ENCODE results near the gene WNT9A. TPM values are rescaled to one million over a fixed set of nuclear protein-coding genes. Genes with fewer than 3 reads are reported as not detected.
"Not testable (repeated sequence)": the region's sequence is repeated elsewhere in the genome, so short reads cannot be mapped to it uniquely, and the experiment has no call there.

The WNT9A gene
- under 1 TPM; 0.07 to 0.12 TPM for total RNA-seq

- no peaks in the 10 kb centered on the region for H3K9me3 Mint-ChIP-seq
- H3K4me1 Mint-ChIP-seq (ENCODE audit: low read depth): peaks cover 6% of the 10 kb centered on the region
- H3K27me3 Mint-ChIP-seq: peaks cover 15% of the 10 kb centered on the region
- POLR2A ChIA-PET: interaction anchor here (0.6 kb wide), 1 partner anchor 63 kb away, joined by 3 read pairs; no protein-coding TSS in a partner anchor
- CTCF ChIA-PET: interaction anchor here (0.6 to 8.2 kb wide), 4 partner anchors 15 to 540 kb away, joined by 3 to 106 read pairs (median 4); no protein-coding TSS in a partner anchor
- H3K4me3 Mint-ChIP-seq: peak within 1 kb of the TSS; percentile 68
- H3K36me3 Mint-ChIP-seq: no peaks in the 10 kb centered on the region
- intact Hi-C loops (cut with micrococcal nuclease): loop anchor here (2.0 kb wide), 1 partner anchor 467 kb away; no protein-coding TSS in a partner anchor
- no peak for DNase-seq
- no peak within 1 kb of the TSS for H3K27ac Mint-ChIP-seq
Measured at GRCh38 chr1:227947676-227948492, at the start of gene WNT9A. Gene WNT9A, minus strand, starts transcription at chr1:227947932. Its CDS starts 45 bp downstream, at chr1:227947887.

GRCh38 chr1:227996187-227996950 lies 48.6 kb upstream of the WNT9A start:
- peaks cover 27% of the 10 kb centered on the region for H3K9me3 Mint-ChIP-seq
- no peaks in the 10 kb centered on the region for H3K4me1 Mint-ChIP-seq (ENCODE audit: low read depth)
- no peak for DNase-seq
- ChIA-PET CTCF (interaction anchor here (0.6 kb wide), 1 partner anchor 11 kb away, joined by 3 read pairs; the partner anchor contains the start of gene WNT3A), POLR2A (no interaction called here)
- H3K27ac Mint-ChIP-seq: no peak overlapping the region
- no peaks in the 10 kb centered on the region for H3K36me3 Mint-ChIP-seq
- intact Hi-C loops (cut with micrococcal nuclease): no loop called here
- H3K27me3 Mint-ChIP-seq: peaks cover 11% of the 10 kb centered on the region
- H3K4me3 Mint-ChIP-seq: no peak overlapping the region

GRCh38 chr1:227994632-227995300 lies 47.0 kb upstream of the WNT9A start:
- DNase-seq: no peak
- no peaks in the 10 kb centered on the region for H3K4me1 Mint-ChIP-seq (ENCODE audit: low read depth)
- H3K36me3 Mint-ChIP-seq: no peaks in the 10 kb centered on the region
- H3K27me3 Mint-ChIP-seq: peaks cover 13% of the 10 kb centered on the region
- intact Hi-C loops (cut with micrococcal nuclease): no loop called here
- CTCF ChIA-PET: no interaction called here
- H3K4me3 Mint-ChIP-seq: no peak overlapping the region
- POLR2A ChIA-PET: no interaction called here
- peaks cover 27% of the 10 kb centered on the region for H3K9me3 Mint-ChIP-seq
- H3K27ac Mint-ChIP-seq: no peak overlapping the region

GRCh38 chr1:227987181-227987580 lies 39.4 kb upstream of the WNT9A start:
- peaks cover 6% of the 10 kb centered on the region for H3K9me3 Mint-ChIP-seq
- POLR2A ChIA-PET: no interaction called here
- no peak overlapping the region for H3K27ac Mint-ChIP-seq
- H3K27me3 Mint-ChIP-seq: peaks cover 13% of the 10 kb centered on the region
- peaks cover 2% of the 10 kb centered on the region for H3K36me3 Mint-ChIP-seq
- no peaks in the 10 kb centered on the region for H3K4me1 Mint-ChIP-seq (ENCODE audit: low read depth)
- intact Hi-C loops (cut with micrococcal nuclease): no loop called here
- H3K4me3 Mint-ChIP-seq: no peak overlapping the region
- CTCF ChIA-PET: no interaction called here
- no peak for DNase-seq

GRCh38 chr1:227975583-227976283 lies 28.0 kb upstream of the WNT9A start:
- H3K4me1 Mint-ChIP-seq (ENCODE audit: low read depth); DNase-seq; H3K27ac Mint-ChIP-seq; H3K27me3 Mint-ChIP-seq; H3K36me3 Mint-ChIP-seq; CTCF ChIA-PET; POLR2A ChIA-PET; H3K9me3 Mint-ChIP-seq; H3K4me3 Mint-ChIP-seq; intact Hi-C loops (cut with micrococcal nuclease): not testable (repeated sequence)

- CTCF ChIA-PET: interaction anchor here (0.7 to 1.3 kb wide), 2 partner anchors 114 to 492 kb away, joined by 3 to 4 read pairs; no protein-coding TSS in a partner anchor
- H3K27me3 Mint-ChIP-seq; H3K36me3 Mint-ChIP-seq; H3K4me1 Mint-ChIP-seq (ENCODE audit: low read depth); DNase-seq; H3K27ac Mint-ChIP-seq; intact Hi-C loops (cut with micrococcal nuclease); H3K9me3 Mint-ChIP-seq; POLR2A ChIA-PET; H3K4me3 Mint-ChIP-seq: not testable (repeated sequence)
Measured at GRCh38 chr1:227973724-227974288, 26.1 kb upstream of the WNT9A start.

- DNase-seq; POLR2A ChIA-PET; H3K9me3 Mint-ChIP-seq; H3K27me3 Mint-ChIP-seq; H3K27ac Mint-ChIP-seq; intact Hi-C loops (cut with micrococcal nuclease); H3K4me1 Mint-ChIP-seq (ENCODE audit: low read depth); H3K4me3 Mint-ChIP-seq; H3K36me3 Mint-ChIP-seq: not testable (repeated sequence)
- CTCF ChIA-PET: interaction anchor here (1.3 kb wide), 1 partner anchor 19 kb away, joined by 4 read pairs; no protein-coding TSS in a partner anchor
Measured at GRCh38 chr1:227972843-227973374, 25.2 kb upstream of the WNT9A start.

- H3K4me3 Mint-ChIP-seq; H3K36me3 Mint-ChIP-seq; intact Hi-C loops (cut with micrococcal nuclease); H3K27me3 Mint-ChIP-seq; POLR2A ChIA-PET; H3K9me3 Mint-ChIP-seq; H3K4me1 Mint-ChIP-seq (ENCODE audit: low read depth); DNase-seq; H3K27ac Mint-ChIP-seq: not testable (repeated sequence)
- CTCF ChIA-PET: interaction anchor here (1.3 kb wide), 1 partner anchor 19 kb away, joined by 4 read pairs; no protein-coding TSS in a partner anchor
Measured at GRCh38 chr1:227972283-227972679, 24.5 kb upstream of the WNT9A start.

- DNase-seq; H3K36me3 Mint-ChIP-seq; H3K27ac Mint-ChIP-seq; POLR2A ChIA-PET; H3K4me1 Mint-ChIP-seq (ENCODE audit: low read depth); H3K4me3 Mint-ChIP-seq; H3K27me3 Mint-ChIP-seq; intact Hi-C loops (cut with micrococcal nuclease); H3K9me3 Mint-ChIP-seq: not testable (repeated sequence)
- CTCF ChIA-PET: interaction anchor here (1.3 kb wide), 1 partner anchor 18 kb away, joined by 4 read pairs; no protein-coding TSS in a partner anchor
Measured at GRCh38 chr1:227971643-227972282, 24.0 kb upstream of the WNT9A start.

GRCh38 chr1:227971216-227971615 lies 23.5 kb upstream of the WNT9A start:
- H3K27me3 Mint-ChIP-seq: not testable (repeated sequence)

More at GRCh38 chr1:227971216-227971615, 23.5 kb upstream of the WNT9A start:
- CTCF ChIA-PET; H3K36me3 Mint-ChIP-seq; H3K4me1 Mint-ChIP-seq (ENCODE audit: low read depth); H3K9me3 Mint-ChIP-seq; H3K27ac Mint-ChIP-seq; intact Hi-C loops (cut with micrococcal nuclease); DNase-seq; H3K4me3 Mint-ChIP-seq; POLR2A ChIA-PET: not testable (repeated sequence)
